Raji (cell line): ENCODE results near the gene PRRT4.

Experiments
- POLR2A ChIP-seq: IDR thresholded peaks from 2 replicates; pipeline ENCODE4 v1.6.1; 2011; ENCODE audit warnings: low read depth, low read length, control low read depth; ENCODE audit not compliant: insufficient read depth

PRRT4 gene

DNA sequence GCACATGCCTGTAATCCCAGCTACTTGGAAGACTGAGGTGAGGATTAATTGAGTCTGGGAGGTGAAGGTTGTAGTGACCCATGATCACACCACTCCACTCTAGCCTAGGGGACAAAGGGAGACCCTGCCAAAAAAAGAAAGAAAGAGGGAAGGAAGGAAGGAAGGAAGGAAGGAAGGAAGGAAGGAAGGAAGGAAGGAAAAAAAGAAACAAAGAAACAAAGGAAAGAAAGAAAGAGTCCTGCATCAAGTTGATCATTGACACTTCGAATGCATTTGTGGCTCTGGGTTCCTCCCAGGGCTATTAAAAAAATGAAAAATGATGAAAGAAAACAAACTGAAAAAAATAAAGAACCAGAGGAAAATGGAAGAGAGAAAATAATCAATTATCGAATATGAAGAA is 3.9 kb upstream of the PRRT4 start:
- no peak for TF ChIP-seq POLR2A

DNA sequence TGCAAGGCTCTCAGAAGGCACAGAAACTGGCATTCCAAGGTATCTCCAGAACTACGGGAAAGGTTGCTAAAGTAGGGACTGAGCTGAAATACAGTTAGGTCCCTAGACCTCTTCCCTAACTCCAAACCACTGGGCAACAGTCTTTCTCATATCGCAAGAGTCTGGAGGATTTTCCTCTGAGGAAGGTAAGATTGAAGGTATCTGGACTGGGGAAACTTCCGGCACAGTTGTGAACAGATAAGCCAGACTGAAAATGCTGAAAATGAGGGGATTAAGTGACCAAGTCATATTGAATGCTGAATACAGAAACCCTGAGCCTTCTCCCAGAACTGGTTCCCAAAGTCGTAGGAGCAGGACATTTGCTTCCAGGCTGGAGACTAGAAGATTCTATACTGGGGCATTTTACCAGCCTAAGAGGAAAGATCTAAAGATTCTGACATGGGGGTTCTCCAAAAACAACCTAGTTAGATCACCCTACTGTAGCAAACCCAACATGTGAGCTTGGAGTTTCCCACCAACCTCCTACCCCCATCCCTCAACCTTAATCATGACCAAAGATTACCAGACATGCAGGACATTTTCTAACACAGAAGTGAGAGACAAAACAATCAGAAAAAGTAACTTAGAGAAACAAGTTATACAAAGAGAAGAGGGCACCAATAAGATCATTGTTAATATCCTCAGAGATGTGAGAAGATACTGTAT is 2.8 kb upstream of the PRRT4 start:
- TF ChIP-seq POLR2A, result no peak

DNA sequence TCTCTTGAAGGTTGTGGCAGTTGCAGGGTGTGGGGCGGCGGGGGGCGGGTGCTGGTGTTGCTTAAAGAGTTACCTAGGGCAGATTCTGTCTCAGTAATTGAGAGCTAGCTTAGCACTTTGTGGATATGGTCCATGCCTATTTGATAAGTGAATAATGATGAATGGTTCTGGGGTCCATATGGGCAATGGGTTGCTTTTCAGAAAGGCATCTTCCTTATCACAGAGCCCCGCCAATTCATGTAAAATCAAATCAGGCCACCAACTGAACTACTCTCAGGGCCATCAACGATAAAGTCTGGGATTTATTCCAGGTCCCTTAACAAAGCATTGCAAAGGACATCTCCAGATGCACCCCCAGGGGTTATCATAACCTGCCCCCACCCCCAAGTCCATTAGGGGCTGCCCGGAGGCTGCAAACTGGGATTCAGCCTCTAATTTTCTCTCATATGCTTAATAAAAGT is 1.8 kb upstream of the PRRT4 start:
- TF ChIP-seq POLR2A, result no peak

DNA sequence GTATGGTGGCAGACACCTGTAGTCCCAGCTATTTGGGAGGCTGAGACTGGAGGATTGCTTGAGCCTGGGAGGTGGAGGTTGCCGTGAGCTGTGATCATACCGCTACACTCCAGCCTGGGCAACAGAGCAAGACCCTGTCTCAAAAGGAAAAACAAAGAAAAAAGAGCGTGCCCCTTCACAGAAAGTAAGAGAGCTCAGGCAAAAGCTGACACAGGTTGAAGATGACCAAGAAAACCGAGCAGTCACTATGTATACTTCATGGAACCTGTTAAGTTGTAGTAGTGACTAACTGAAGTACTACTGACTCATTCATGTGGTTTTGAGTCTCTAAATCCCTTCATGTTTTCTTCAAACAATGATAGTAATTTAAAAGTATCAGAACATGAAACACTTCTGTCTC is 1.2 kb upstream of the PRRT4 start:
- no peak for TF ChIP-seq POLR2A

DNA sequence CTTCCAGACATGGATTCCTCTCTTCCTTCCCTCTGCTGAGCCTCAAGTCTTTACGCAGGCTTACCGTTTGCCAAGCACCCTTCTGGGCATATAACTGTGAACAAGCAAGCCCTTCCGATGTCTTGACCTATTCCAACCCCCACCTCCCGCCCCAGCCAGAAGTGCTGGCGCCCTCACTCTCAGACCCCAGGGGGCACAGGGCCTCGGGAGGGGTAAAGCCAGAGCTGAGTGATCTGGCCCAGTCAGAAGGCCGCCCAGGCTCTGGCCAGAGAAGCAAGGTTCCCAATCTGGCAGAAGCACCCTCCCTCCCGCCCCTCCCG is 1.2 kb downstream of the PRRT4 start:
- TF ChIP-seq POLR2A, result no peak

DNA sequence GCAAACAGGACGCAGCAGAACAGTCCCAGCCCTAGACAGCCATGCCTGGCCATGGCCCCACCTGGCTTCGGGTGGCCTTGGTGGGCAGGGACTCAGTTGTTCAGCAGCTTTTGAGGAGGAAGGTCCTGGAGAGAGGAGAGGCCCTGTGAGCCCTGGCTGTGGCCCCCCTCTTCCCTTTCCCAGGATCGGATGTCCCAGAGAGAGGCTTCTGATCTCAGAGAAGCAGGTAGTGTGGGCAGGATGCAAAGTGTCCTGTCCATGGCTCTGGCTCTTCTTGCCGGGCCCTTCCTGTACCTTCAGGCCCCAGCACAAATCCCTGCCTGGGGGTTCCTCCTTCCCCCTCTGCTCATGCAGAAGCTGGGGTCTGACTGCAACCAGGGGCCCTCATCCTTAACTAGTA is 1.6 kb downstream of the PRRT4 start:
- TF ChIP-seq POLR2A, result no peak

DNA sequence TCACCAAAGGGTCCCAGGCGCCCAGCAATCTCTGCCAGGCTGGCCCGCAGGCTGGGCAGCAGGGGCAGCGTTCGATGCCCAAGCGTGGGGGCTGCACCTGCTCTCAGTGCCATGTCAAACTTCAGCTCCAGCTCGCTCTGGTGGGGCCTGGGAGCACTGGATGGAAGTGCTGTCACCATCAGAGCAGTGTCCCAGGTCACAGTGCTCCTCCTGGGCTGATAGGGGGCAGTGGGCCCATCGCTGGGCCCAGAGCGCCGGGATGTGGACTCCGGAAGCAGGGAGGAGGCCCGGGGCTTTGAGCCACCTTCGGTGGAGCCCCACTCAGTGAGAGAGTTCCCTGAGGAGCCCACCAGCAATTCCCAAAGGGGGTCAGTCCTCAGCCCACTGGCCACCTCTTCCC is 2.2 kb downstream of the PRRT4 start:
- no peak for TF ChIP-seq POLR2A

DNA sequence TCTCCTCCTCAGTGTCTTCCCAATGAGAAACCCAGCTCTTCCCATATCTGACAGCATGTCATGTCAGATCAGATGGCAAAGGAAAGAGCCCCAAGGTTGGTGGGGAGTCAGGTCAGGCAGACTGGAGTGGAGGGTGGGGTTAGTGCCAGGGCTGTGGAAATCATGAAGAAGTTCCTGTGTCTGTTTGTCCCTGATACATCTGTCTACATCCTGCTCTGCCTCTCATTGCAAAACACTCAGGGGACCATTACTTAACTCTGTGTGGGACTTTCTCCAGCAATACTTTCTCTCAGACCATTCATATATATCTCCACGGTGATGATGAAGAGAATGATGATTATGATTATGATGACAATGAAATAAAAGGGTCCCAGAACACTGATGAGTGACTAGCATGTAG is 3.3 kb downstream of the PRRT4 start:
- TF ChIP-seq POLR2A, result no peak

DNA sequence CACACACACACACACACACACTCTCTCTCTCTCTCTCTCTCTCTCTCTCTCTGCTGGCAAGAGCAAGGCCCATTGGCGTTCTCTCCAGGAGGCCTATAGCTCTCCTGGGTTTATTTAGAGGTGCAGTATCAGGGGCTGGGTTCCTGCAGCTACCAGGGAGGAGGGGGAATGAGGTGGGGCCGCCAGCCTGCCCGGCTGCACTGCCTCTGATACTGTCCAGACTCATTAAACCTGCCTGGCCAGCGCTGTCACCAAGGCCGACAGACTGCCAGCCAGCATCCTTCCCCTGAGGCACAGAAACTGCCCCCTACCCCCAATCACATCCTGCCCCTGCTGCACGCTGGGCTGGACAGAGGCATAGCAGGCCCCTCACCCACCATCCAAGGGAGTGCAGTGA is 4.3 kb downstream of the PRRT4 start:
- no peak for TF ChIP-seq POLR2A

DNA sequence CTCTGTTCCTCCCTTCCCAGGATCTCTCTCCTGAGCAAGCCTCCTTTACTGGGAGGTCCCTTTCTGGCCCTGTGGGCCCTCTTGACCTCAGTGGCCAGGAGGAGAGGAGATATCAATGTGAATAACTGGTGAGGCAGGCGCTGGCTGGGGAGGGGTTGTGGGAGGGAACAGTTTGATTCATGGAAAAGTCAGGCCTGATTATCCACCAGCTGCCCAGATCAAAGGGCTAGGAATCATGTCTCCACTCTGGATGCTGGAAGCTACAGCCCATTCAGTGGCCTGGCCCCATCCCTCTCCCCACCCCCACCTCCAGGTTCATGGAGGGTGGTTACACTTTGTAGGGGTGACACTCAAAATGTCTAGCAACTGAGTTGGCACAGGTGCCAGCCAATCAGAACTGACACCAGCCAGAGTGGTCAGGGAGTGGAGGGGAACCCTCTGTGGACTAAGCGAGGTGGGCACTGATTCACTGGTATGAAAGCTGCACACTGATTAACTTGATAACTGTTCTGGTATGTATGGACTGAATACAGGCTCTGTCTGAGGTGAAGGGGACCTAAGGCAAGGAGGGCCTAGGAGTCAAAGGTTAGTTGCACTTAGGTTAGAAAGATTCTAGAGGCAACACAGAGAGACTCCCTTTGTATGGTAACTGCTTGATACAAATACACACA is 4.8 kb downstream of the PRRT4 start:
- TF ChIP-seq POLR2A, result no peak

DNA sequence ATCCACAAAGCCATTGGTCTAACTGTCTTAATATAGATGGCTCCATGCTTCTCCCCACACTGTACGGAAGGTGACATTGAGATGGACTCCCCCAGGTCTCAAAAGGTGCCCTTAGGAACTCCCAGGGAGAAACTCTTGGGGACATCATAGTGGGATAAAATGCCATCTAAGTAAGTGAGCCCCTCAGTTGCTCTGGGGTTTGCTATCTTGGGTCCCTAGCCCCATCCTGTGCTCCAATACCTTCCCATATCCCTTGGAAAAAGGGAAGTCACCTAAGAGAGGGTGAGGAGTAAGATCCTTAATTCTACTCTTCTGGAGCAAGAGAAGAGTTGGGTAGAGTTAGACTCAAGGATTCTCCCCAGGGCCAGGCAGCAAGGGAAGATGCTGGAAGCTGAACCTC is 7.9 kb downstream of the PRRT4 start:
- no peak for TF ChIP-seq POLR2A

DNA sequence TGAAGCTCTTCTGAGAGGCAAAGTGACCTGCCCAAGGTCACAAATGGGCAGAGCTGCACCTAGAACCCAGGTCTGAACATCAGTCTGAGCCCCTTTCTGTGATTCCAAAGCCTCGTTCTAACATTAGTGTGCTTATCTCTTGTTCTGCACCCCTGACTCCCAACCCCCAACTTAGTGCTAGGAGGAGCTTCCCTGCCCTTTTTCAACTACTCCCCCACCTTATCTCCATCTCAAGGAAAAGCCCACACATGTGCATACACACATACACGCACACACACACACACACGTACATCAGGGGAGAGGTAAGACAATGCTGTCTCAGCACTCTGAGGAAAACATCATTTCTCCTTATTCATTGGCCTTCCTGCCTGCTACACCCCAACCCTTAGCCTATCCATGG is 8.3 kb downstream of the PRRT4 start:
- no peak for TF ChIP-seq POLR2A

DNA sequence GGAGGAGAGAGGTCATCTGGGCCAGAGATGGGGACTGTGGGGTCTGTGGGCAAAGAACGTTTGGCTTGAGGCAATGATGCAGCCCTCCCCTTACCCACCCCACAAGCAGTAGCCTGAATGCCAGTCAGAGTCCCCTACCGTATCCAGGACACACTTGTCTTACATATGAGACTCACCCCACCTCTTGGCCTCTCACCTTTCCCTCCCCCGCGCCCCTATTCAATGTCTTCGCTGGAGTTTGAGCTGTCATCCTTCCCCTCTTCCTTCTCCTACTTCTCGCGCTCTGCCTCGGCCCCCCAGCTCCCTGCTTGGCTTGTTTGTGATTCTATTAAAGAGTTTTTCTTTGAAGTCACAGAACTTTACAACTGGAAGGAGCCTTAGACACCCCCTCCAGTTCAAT is 8.9 kb downstream of the PRRT4 start:
- TF ChIP-seq POLR2A, result no peak

DNA sequence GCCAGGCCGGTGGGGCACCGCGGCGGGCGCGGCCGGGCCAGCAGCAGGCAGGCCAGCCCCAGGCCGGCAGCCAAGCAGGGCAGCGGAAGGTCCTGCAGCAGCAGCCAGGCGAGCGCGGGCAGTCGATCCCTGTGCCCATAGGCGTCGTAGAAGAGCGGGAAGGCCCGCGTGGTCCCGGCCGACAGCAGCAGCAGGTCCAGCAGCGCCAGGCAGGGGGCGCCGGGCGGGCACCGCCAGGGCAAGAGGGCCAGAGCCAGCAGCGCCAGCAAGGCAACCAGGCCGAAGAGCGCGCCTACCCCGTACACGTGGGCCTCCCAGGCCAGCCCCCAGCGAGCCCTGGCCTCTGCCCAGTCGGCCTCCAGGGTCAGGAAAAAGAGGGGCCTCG is 9.3 kb downstream of the PRRT4 start:
- TF ChIP-seq POLR2A, result no peak

DNA sequence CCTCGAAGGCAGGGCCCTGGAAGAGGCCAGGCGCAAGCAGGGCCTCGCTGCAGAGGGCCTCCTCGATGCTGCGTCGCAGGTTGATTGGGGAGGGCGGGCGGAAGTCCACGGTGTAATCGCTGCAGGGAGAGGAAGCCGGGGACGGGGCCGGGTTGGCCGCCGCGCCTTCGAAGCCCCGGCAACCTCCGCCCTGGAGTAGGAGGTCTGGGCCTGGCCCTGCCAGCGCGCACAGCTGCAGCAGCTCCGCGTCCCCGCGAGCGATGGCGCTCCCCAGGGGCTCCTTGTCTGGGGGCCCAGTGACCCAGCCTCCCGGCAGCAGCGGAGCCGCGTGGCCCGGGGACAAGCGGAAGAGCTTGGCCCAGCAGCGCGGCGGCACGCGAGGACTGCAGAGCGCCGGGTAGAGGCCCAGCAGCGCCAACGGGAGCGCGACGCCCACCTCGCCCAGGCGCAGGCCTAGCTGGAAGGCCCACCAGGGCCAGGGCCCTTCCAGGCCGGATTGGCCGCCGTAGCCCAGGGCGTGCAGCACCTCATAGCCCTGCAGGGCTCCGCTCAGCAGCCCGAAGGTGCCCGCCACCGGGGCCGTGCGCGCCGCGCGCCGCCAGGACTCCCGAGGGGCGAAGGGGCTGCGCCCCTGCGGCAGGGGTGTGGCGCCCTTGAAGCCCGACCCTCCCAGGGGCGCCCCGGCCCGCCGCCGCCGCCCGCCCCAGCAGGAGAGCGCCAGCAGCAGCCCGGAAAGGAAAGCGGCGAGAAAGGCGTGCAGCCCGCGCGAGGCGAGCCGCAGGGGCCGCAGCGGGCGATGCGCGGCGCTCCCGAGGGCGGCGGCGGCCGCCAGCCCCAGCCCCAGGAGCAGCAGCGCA is 10.0 kb downstream of the PRRT4 start:
- no peak for TF ChIP-seq POLR2A

DNA sequence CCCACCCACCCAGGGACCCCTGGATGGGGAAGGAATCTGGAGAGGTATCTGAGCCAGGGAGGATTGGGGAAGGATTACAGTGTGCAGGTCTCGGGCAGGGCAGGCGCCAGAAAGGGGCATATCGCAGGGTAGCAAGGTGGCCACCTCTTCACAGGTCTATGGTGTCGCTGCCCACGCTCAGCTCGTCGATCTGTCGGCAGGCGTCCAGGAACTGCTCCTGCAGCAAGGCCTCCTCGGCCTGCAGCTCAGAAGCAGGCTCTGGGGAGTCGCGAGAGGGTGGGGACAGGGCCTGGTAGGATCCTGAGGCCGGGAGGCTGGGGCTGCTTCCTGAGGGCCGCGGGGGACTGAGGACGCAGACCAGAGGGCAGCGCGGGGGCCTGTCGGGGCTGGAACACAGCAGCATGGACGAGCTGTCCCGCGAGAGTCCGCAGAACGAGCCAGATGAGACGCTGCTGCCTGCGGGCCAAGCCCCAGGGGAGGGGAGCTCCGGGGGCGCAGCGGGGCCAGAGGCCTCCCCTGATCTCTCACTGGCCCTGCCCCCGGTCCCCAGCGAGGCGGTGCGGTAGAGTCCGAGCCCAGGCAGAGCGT is 10.7 kb downstream of the PRRT4 start:
- no peak for TF ChIP-seq POLR2A
